Right cardiac atrium (tissue), 5 donors: Measurements from ENCODE around the gene DDAH2. TPM values are rescaled to one million over a fixed set of nuclear protein-coding genes. Genes with fewer than 3 reads are reported as not detected.

Source experiments
- ATAC-seq, 2 donors: fragments of 200-7000 bp; cut with Tn5 transposase; one replicate each; pipeline versions ENCODE4 v1.8.0 to v1.9.1; 2020; ENCODE audit warnings: moderate library complexity in 2 of 2, mild to moderate bottlenecking in 1 of 2
- DNase-seq, 3 donors: peaks; one replicate each; pipeline ENCODE4 v3.0.0-alpha.2; 2020
- H3K27ac ChIP-seq: one replicate; pipeline ENCODE4 v1.5.1; 2013; ENCODE audit warnings: mild to moderate bottlenecking, low read length, control low read depth, moderate library complexity
- H3K27me3 ChIP-seq: one replicate; pipeline ENCODE4 v1.6.1; 2013; ENCODE audit not compliant: control insufficient read depth, insufficient read depth
- H3K4me1 ChIP-seq: one replicate; pipeline ENCODE4 v1.6.1; 2013; ENCODE audit warnings: low read length; ENCODE audit not compliant: control insufficient read depth, insufficient read depth
- H3K4me3 ChIP-seq: one replicate; pipeline ENCODE4 v1.5.1; 2013; ENCODE audit warnings: low read length, control low read depth
- H3K9me3 ChIP-seq: one replicate; pipeline ENCODE4 v1.6.1; 2013; ENCODE audit warnings: low read length; ENCODE audit not compliant: control insufficient read depth
- WGBS: extraction: QIAGEN DNeasy Blood & Tissue Kit; methylation state at CpG from one replicate; pipeline ENCODE4 v1.1.7; 2013; 5-methylcytosine and 5-hydroxymethylcytosine counted together
- intact Hi-C, 4 donors: fragments of 100-400 bp; cut with DNase I; formaldehyde crosslinking; loops; one replicate each; pipeline versions ENCODE4 v1.11.0 to v1.14.0; 2022 to 2023
- polyA plus RNA-seq: library from polyadenylated mRNA; stranded (reverse); fragments of 200-250 nt; gene quantifications from one replicate; pipeline ENCODE4 v1.2.3, GENCODE V29; 2013
- total RNA-seq, 4 donors: library from RNA; stranded (reverse); fragmentation: NEBNext Ultra II Directional; extraction: Animal tissue kit (Norgen Biotek cat#: 25700); gene quantifications; one replicate each; pipeline ENCODE4 v1.2.1, GENCODE V29; 2021
- donor health status: healthy with polysubstance abuse.
- donor health status: DM: no; HTN: yes; CAD: no.
- donor health status: DM: no; HTN: no; CAD: no.
- donor health status: DM: no; HTN: yes; CAD: no; lungs with severe emphysema.
- donor health status: DM: yes; HTN: yes; CAD: no.

DDAH2 gene
- total and polyA plus RNA-seq, 5 donors = 42.4 to 57.4 (median 51.9) TPM

DNA sequence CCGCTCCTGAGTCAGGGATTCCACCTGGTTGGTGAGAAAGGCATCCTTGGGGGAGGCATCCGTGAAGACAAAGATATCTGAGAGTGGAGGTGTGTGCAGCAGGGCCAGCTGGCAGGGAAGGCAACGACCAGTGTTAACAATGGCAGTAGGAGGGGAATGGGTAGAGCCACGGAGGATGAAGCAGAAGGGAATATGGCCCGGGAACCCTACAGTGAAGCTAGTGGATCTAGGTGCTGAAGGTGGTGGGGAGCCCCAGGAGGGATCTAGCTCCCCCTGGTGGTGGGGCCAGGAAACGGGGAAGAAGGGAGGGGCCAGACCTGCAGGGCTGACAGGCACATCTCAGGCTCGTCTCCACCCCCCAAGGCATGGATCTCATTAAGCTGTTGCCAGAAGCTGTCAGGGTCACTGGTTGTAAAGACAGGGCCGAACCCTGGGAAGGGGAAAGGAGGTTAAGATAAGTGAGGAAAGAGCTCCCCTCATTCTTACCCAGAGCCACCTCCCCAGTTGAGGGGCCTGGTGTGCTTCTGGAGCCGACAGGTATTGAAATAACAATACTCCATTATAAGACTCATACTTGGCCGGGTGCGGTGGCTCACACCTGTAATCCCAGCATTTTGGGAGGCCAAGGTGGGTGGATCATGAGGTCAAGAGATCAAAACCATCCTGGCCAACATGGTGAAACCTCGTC, 40.7 kb upstream of the DDAH2 start:
- no peaks in the 10 kb centered on the region for H3K9me3 ChIP-seq
- intact Hi-C loops = loop anchor here in 1 of 4 donors (5.0 kb wide), 1 partner anchor 33 kb away; the partner anchor contains the start of gene CLIC1

DNA sequence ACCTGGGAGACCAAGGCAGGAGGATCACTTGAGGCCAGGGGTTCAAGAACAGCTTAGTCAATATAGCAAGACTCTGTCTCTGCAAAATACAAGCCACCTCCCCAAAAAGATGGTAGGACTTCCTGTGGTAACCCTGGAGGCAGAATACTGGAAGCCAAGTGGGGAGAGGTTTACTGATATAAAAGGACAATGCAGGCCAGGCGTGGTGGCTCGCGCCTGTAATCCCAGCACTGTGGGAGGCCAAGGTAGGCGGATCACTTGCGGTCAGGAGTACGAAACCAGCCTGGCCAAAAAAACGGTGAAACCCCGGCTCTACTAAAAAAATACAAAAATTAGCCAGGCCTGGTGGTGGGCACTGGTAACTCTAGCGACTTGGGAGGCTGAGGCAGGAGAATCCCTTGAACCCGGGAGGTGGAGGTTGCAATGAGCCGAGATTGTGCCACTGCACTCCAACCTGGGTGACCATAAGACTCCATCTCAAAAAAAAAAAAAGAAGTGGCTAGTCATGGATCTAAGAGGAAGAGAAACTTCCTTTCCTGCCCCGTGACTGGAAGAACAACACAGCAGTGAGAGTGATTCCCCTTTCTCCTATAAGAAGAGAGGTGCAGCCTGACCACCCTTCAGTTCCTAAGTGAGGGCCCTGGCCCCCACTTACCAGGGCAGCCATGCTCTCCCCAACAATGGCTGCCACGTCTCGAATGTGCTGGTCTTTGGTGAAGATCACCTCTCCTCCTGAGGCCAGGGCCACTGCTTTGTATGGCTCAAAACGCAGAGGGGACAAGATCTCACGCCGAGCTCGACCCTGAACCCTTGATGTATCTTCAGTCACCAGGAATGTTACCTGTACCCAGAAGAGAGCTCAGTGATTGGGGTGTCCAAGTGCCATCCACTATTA, 39.5 kb upstream of the DDAH2 start:
- intact Hi-C loops = no loop called here
- no peak for ATAC-seq
- WGBS = 84% methylated on average over 18 of the region's 18 CpGs

More for the DNA sequence above, 40.7 kb upstream of the DDAH2 start:
- Histone ChIP-seq H3K4me3 (no peak overlapping the region), H3K27ac (no peak overlapping the region), H3K27me3 (no peaks in the 10 kb centered on the region), H3K4me1 (no peaks in the 10 kb centered on the region)
- peak; percentile 57 to 86 (median 85) for DNase-seq
- ATAC-seq = peak; percentile 14 to 66
- 61% methylated on average over 12 of the region's 12 CpGs for WGBS

DNA sequence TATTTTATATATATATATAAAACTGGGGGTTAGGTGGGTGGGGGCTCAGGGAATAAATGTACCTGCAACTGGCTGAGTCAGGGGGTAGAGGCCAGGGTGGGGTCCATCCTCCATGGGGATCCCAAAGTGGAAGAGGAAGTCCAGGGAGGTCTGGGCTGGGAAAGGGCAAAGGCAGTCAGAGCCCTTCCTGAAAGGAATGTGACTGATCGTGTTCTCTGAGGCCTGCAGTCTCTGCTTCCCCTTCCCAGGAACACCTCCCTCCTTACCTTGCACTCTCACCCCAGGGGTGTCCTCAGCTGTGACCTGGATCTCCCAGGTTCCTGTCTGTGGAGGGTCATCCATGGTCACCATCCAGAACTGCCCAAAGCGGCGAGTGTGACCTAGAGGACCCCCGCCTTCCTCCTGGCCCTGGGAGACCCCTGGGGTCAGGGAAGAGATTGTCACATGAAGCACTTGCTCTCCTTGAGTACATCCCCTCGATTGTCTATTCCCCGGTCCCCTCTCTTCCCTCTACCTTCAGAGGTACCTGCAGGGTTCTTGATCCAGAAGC, 38.1 kb upstream of the DDAH2 start:
- intact Hi-C loops = no loop called here
- no peaks in the 10 kb centered on the region for H3K4me1 ChIP-seq
- no peak for DNase-seq
- 82% methylated on average over 6 of the region's 6 CpGs for WGBS
- no peak overlapping the region for H3K27ac ChIP-seq
- H3K27me3 ChIP-seq = no peaks in the 10 kb centered on the region
- no peaks in the 10 kb centered on the region for H3K9me3 ChIP-seq
- no peak overlapping the region for H3K4me3 ChIP-seq
- ATAC-seq = no peak

More for the DNA sequence above, 39.5 kb upstream of the DDAH2 start:
- Histone ChIP-seq H3K9me3 (no peaks in the 10 kb centered on the region), H3K4me3 (no peak overlapping the region), H3K4me1 (no peaks in the 10 kb centered on the region), H3K27me3 (no peaks in the 10 kb centered on the region), H3K27ac (no peak overlapping the region)
- no peak for DNase-seq

DNA sequence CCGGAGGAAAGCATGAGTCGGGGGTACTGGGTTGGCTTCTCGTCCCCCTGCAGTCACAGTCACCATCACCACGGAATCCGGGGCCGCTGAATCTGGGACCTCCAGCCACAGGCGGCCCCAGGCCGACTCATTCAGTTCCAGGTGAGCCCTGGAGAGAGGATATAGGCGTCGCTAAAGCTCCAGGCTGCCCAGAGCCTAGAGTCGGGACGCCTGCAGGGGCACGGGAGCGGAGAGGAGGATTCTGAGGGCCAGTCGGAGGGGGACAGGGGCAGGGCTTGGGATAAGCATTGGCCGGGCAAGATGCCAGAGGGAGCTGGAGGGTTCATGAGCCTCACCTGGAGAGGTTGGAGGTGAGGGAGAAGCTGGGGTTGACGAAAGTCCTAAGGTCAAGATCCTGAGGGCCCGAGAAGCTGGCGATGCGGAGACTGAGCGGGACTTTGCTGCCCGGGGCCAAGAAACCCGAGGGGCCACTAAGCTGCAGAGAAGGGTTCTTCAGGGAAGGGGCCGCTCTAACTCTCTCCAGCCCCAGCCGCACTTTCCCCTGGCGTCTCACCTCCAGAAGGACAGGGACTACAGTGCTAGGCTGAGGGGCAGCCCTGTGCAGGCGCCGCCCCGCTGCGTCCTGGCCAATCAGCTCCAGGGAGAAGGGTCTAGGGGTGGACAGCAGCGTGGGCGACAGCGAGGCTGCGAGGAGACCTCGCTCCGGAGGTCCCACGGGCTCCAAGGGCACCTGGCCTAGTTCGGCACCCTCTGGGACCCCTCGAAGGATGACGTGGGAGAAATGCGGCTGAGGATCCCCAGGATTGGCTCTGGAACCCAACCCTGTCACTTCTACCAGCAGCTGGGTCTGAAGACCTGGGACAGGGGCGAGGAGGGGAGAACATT, 37.1 kb upstream of the DDAH2 start:
- Histone ChIP-seq H3K4me3 (no peak overlapping the region), H3K9me3 (no peaks in the 10 kb centered on the region), H3K27ac (no peak overlapping the region), H3K27me3 (no peaks in the 10 kb centered on the region), H3K4me1 (no peaks in the 10 kb centered on the region)
- WGBS = 42% methylated on average over 42 of the region's 42 CpGs
- DNase-seq (peak in 1 of 3 donors; percentile 72), ATAC-seq (peak; percentile 43 to 70)
- intact Hi-C loops = no loop called here

DNA sequence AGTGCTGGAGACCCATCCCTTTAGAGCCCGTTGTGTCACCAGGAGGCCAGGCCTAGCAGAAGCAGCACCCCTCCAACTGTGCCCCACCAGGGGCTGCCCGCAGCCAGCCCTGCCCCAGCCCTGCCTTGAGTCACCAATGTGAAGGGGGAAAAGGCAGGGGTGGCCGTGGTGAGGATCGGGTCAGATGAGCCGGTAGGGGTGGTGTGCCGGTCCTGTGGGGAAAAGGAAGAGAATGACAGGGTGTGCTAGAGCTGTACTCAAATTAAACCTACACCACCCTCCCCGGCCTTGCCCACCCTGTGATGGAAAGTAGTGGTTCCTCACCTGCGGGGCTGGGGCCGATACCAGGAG, 36.4 kb upstream of the DDAH2 start:
- Histone ChIP-seq H3K9me3 (no peaks in the 10 kb centered on the region), H3K27ac (no peak overlapping the region), H3K4me3 (no peak overlapping the region), H3K27me3 (no peaks in the 10 kb centered on the region), H3K4me1 (no peaks in the 10 kb centered on the region)
- intact Hi-C loops = no loop called here
- ATAC-seq (no peak), DNase-seq (no peak)
- 88% methylated on average over 9 of the region's 9 CpGs for WGBS

DNA sequence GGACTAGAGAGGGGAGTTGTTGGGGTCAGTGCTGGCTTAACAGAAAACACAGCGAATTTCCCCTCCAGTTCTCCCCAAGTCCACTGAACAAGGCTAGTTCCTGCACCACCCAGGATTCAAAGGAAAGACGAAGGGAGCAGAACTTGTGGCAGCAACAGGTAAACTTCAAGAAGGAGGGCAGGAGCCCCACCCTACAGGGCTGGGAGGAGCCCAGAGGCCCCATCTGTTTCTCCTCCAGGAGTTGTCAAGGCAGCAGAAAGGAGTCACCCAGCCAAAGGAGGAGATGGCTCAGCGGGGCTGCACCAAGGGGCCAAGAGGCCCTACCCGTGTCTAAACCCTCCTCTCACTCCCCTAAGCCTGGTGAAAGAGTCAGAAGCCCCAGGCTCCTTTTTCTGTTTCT, 35.1 kb upstream of the DDAH2 start:
- intact Hi-C loops = no loop called here
- no peak for DNase-seq
- 80% methylated on average over 4 of the region's 4 CpGs for WGBS

DNA sequence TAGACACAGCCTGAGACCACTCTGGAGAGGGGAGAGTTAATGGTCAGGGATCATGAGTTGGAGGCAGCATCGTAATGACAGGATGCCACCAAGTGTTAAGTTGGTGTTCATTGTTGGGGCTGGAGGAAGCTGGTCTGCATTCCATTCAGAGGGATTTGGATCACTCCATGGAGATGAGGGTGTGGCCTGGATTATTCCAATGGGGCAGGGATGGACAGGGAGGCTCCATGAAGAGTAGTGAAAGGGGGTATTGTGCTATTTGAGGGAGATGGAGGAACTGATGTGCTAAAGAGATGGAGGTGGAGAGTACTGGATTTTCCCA, 34.5 kb upstream of the DDAH2 start:
- ATAC-seq (peak; percentile 39 to 82), DNase-seq (no peak)
- H3K9me3 ChIP-seq = no peaks in the 10 kb centered on the region
- WGBS = 8% methylated on average over 1 of the region's 1 CpG
- no peaks in the 10 kb centered on the region for H3K27me3 ChIP-seq
- intact Hi-C loops = no loop called here
- H3K27ac ChIP-seq = no peak overlapping the region
- no peaks in the 10 kb centered on the region for H3K4me1 ChIP-seq
- no peak overlapping the region for H3K4me3 ChIP-seq

More for the DNA sequence above, 35.1 kb upstream of the DDAH2 start:
- H3K9me3 ChIP-seq = no peaks in the 10 kb centered on the region
- H3K27ac ChIP-seq = no peak overlapping the region
- H3K4me3 ChIP-seq = no peak overlapping the region
- ATAC-seq = no peak
- H3K27me3 ChIP-seq = no peaks in the 10 kb centered on the region
- H3K4me1 ChIP-seq = no peaks in the 10 kb centered on the region

DNA sequence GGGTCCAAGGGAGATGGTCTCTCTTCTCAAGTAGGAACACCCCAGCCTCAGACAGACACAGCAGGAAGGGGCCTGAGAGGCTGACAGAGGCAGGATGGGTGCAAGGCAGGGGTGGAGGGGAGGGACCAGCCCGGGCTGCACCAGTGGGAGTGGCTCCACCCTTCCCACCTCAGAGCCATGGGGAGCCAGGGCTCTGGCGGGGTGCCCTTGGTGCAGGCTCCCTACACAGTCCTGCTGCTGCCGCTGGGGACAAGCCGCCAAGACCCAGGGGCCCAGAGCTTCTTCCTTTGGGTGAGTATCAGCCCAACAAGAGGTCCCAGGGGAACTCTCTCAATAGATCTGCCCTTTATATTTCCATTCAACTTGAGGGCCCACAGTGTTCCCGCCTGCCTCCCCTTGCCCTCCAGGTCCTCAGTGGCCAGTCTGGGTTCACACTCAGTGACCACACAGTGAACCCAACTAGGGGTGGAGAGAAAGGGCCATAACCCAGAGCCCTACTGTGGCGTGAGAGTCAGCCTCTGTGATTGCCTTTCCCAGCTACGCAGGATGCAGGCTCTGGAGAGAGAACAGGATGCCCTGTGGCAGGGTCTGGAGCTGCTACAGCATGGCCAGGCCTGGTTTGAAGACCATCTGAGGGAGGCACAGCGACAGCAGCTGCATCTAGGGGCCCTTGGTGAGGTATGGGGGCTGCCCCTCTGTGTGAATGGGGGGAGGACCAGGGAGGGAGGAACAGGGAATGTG, 33.9 kb upstream of the DDAH2 start:
- no peak for DNase-seq
- WGBS = 73% methylated on average over 8 of the region's 8 CpGs
- ATAC-seq = no peak
- Histone ChIP-seq H3K4me3 (no peak overlapping the region), H3K4me1 (no peaks in the 10 kb centered on the region), H3K27ac (no peak overlapping the region), H3K27me3 (no peaks in the 10 kb centered on the region), H3K9me3 (no peaks in the 10 kb centered on the region)
- intact Hi-C loops = no loop called here

DNA sequence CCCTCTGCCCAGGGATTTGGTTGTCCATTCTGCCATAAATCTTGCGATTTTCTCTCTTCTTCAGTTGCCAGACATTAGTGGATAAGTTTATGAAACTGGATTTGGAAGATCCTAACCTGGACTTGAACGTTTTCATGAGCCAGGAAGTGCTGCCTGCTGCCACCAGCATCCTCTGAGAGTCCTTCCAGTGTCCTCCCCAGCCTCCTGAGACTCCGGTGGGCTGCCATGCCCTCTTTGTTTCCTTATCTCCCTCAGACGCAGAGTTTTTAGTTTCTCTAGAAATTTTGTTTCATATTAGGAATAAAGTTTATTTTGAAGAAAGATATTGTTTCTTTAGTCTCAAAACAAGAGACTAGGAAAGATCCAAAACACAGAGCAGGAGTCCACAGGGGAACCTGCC, 33.3 kb upstream of the DDAH2 start, which contains the start of gene SAPCD1:
Gene SAPCD1, plus strand, starts transcription at position 301 of the 400 bp plus-strand sequence. CDS start 399 bp downstream, outside the sequence.
- intact Hi-C loops = no loop called here
- H3K27me3 ChIP-seq = no peaks in the 10 kb centered on the region
- H3K4me1 ChIP-seq = no peaks in the 10 kb centered on the region
- no peak within 1 kb of the TSS for H3K27ac ChIP-seq
- DNase-seq = no peak
- WGBS = 74% methylated on average over 4 of the region's 4 CpGs
- no peaks in the 10 kb centered on the region for H3K9me3 ChIP-seq
- no peak for ATAC-seq
- no peak within 1 kb of the TSS for H3K4me3 ChIP-seq

DNA sequence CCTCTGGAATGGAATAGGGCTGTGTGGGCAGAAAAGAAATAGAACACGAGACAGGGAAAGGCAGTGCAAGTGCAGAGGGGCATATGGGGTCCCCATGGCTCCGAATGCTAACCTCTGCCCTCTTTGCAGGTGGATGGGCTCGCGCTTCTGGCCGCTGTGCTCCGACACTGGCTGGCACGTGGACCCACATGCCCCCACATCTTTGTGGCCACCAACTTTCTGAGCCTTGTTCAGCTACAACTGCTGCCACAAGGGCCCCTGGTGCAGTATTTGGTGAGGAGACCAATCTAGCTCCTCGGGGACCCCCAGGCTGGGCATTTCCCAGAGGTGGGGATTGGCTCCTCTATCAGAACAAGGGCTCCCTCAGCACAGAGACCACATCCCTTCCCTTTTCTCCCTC, 32.2 kb upstream of the DDAH2 start:
- Histone ChIP-seq H3K4me1 (no peaks in the 10 kb centered on the region), H3K27me3 (no peaks in the 10 kb centered on the region), H3K27ac (no peak overlapping the region), H3K9me3 (no peaks in the 10 kb centered on the region), H3K4me3 (no peak overlapping the region)
- ATAC-seq (no peak), DNase-seq (no peak)
- 96% methylated on average over 8 of the region's 8 CpGs for WGBS
- intact Hi-C loops = no loop called here
